Caco-2 (cell line): ENCODE data around the gene GIT2. TPM values are rescaled to one million over a fixed set of nuclear protein-coding genes. Genes with fewer than 3 reads are reported as not detected.

Source experiments
- BruUV-seq: library from RNA; stranded (reverse); fragments of 400-500 nt; replicated peaks from 2 replicates; lab custom pipeline; 2021; lab: Mats Ljungman, UMichigan
- CTCF ChIA-PET: fragments of 300-600 bp; sonication (Branson Sonifier 250); formaldehyde crosslinking; loops from one replicate; lab custom pipeline; 2022; ENCODE audit warnings: antibody characterized with exemption; lab: Charles Lee
- POLR2A ChIA-PET: fragments of 300-600 bp; sonication (Branson Sonifier 250); formaldehyde crosslinking; loops from one replicate; lab custom pipeline; 2022; ENCODE audit warnings: antibody characterized with exemption; lab: Charles Lee
- DNase-seq, 2 experiments: peaks; one replicate each; pipeline versions ENCODE4 v3.0.0 to v3.0.0-alpha.2; 2020 to 2022
- H3K27me3 ChIP-seq: replicated peaks from 2 replicates; pipeline ENCODE4 v1.6.0; 2011; ENCODE audit warnings: low read length; ENCODE audit not compliant: control insufficient read depth, insufficient read depth
- H3K36me3 ChIP-seq: 2 replicates; pipeline ENCODE4 v1.5.1; 2011; ENCODE audit warnings: low read length; ENCODE audit not compliant: control insufficient read depth, insufficient read depth
- H3K4me1 ChIP-seq: fragments of 250-450 bp; sonication (Bioruptor Pico); 2 replicates; pipeline ENCODE4 v1.5.1; 2020; ENCODE audit warnings: mild to moderate bottlenecking
- H3K4me3 ChIP-seq: 2 replicates; pipeline ENCODE4 v1.5.1; 2011; ENCODE audit warnings: low read depth, mild to moderate bottlenecking, control low read depth, low read length
- H3K9me3 ChIP-seq: fragments of 250-450 bp; sonication (Bioruptor Pico); 2 replicates; pipeline ENCODE4 v1.5.1; 2020; ENCODE audit warnings: mild to moderate bottlenecking, moderate library complexity
- H3K27ac Mint-ChIP-seq: one replicate; pipeline ENCODE4 v1.8.0; 2022; ENCODE audit warnings: mixed read lengths; ENCODE audit not compliant: unreplicated experiment
- H3K27me3 Mint-ChIP-seq: one replicate; pipeline ENCODE4 v1.8.0; 2022; ENCODE audit warnings: mixed read lengths; ENCODE audit not compliant: insufficient read depth, unreplicated experiment
- H3K36me3 Mint-ChIP-seq: one replicate; pipeline ENCODE4 v1.8.0; 2022; ENCODE audit warnings: mild to moderate bottlenecking, mixed read lengths; ENCODE audit not compliant: insufficient read depth, unreplicated experiment
- H3K4me1 Mint-ChIP-seq: one replicate; pipeline ENCODE4 v1.8.0; 2022; ENCODE audit warnings: low read depth, mixed read lengths; ENCODE audit not compliant: unreplicated experiment
- H3K4me3 Mint-ChIP-seq: one replicate; pipeline ENCODE4 v1.8.0; 2022; ENCODE audit warnings: mild to moderate bottlenecking, moderate library complexity, mixed read lengths; ENCODE audit not compliant: unreplicated experiment
- H3K9me3 Mint-ChIP-seq: one replicate; pipeline ENCODE4 v1.8.0; 2022; ENCODE audit warnings: mixed read lengths; ENCODE audit not compliant: unreplicated experiment
- intact Hi-C: fragments of 100-400 bp; cut with micrococcal nuclease; formaldehyde crosslinking; loops from one replicate; pipeline ENCODE4 v1.10.0; 2022; ENCODE audit not compliant: unreplicated experiment
- total RNA-seq: library from RNA; stranded (reverse); gene quantifications from 2 replicates; pipeline ENCODE4 v1.2.3, GENCODE V29; 2022
- TF ChIP-seq, protein P1 (sequence below), 2 experiments: fragments of 200-600 bp in 1 of 2; IDR thresholded peaks; 1 replicate in 1 of 2; 2 replicates in 1 of 2; pipeline versions ENCODE4 v1.5.1 to v1.8.0; 2011 to 2022; ENCODE audit warnings: antibody characterized with exemption in 1 of 2, control low read depth in 1 of 2, inconsistent platforms in 1 of 2, low read depth in 1 of 2, low read length in 1 of 2, mild to moderate bottlenecking in 1 of 2, moderate library complexity in 1 of 2; ENCODE audit not compliant: insufficient read depth in 1 of 2, severe bottlenecking in 1 of 2, unreplicated experiment in 1 of 2

GIT2 gene
- total RNA-seq, 1 experiment from 2014 or later: 29.3 TPM

DNA sequence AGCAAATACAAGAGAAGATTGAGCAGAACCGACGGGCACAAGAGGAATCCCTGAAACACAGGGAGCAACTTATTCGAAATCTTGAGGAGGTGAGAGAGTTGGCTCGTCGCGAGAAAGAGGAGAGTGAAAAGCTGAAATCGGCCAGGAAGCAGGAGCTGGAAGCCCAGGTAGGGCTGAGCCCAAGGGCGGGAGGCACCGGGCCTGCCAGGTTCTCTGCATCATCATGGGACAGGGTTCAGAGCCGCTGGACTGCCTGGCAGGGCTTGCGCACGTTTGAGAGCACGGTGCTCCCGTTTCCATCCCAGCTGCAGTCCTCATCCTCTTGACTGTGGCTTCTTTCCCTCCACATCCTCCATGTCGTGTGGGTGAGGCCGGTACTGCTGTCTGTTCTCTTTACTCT, 81.7 kb downstream of the GIT2 start:
- no TSS peak for BruUV-seq
- no peak for DNase-seq
- H3K4me1 Mint-ChIP-seq: no peaks in the 10 kb centered on the region
- no peaks in the 10 kb centered on the region for H3K9me3 Mint-ChIP-seq
- Histone ChIP-seq H3K27me3 (no peaks in the 10 kb centered on the region), H3K36me3 (no peaks in the 10 kb centered on the region; the same call in none of the 2 replicates), H3K4me3 (no peak overlapping the region), H3K4me1 (no peaks in the 10 kb centered on the region), H3K9me3 (no peaks in the 10 kb centered on the region)
- intact Hi-C loops: no loop called here
- no peak overlapping the region for H3K27ac Mint-ChIP-seq
- CTCF ChIA-PET: no interaction called here
- no peaks in the 10 kb centered on the region for H3K27me3 Mint-ChIP-seq
- peaks cover 32% of the 10 kb centered on the region for H3K36me3 Mint-ChIP-seq
- POLR2A ChIA-PET: interaction anchor here (0.5 kb wide), 1 partner anchor 14 kb away, joined by 3 read pairs; no protein-coding TSS in a partner anchor
- no peak overlapping the region for H3K4me3 Mint-ChIP-seq
- TF ChIP-seq, protein P1, sequence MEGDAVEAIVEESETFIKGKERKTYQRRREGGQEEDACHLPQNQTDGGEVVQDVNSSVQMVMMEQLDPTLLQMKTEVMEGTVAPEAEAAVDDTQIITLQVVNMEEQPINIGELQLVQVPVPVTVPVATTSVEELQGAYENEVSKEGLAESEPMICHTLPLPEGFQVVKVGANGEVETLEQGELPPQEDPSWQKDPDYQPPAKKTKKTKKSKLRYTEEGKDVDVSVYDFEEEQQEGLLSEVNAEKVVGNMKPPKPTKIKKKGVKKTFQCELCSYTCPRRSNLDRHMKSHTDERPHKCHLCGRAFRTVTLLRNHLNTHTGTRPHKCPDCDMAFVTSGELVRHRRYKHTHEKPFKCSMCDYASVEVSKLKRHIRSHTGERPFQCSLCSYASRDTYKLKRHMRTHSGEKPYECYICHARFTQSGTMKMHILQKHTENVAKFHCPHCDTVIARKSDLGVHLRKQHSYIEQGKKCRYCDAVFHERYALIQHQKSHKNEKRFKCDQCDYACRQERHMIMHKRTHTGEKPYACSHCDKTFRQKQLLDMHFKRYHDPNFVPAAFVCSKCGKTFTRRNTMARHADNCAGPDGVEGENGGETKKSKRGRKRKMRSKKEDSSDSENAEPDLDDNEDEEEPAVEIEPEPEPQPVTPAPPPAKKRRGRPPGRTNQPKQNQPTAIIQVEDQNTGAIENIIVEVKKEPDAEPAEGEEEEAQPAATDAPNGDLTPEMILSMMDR (IDR thresholded peaks at IDR 0.05; ENCODE audit: insufficient read depth in 1 of 2, low read depth in 1 of 2, low read length in 1 of 2, severe bottlenecking in 1 of 2, unreplicated experiment in 1 of 2): no peak

DNA sequence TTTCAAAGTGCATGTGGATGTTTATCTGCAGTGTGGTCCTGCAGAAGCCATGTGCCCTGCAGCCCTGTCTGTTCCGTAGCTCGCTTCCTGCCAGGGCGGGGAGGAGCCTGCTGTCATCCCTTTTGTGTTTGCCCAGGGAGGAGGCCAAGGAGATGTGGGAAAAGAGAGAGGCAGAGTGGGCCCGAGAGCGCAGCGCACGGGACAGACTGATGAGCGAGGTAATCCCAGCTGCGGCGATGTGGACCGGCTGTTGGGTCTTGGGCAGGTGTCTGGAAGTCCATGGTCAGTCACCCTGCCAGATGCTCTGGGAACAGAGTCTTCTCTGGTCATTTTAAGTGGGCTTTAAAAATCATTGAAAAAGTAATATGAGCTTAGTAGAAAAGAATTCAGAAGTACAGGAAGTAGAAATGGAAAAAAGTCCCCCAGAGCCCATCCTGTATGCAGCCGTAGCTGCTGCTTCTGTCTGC, 83.3 kb downstream of the GIT2 start:
- TF ChIP-seq, protein P1 (IDR thresholded peaks at IDR 0.05; ENCODE audit: insufficient read depth in 1 of 2, low read depth in 1 of 2, low read length in 1 of 2, severe bottlenecking in 1 of 2, unreplicated experiment in 1 of 2): no peak
- no TSS peak for BruUV-seq
- POLR2A ChIA-PET: no interaction called here
- Mint-ChIP-seq H3K4me1 (no peaks in the 10 kb centered on the region), H3K27me3 (no peaks in the 10 kb centered on the region), H3K27ac (no peak overlapping the region), H3K9me3 (no peaks in the 10 kb centered on the region), H3K4me3 (no peak overlapping the region), H3K36me3 (peaks cover 27% of the 10 kb centered on the region)
- CTCF ChIA-PET: no interaction called here
- DNase-seq: no peak
- H3K9me3 ChIP-seq: no peaks in the 10 kb centered on the region
- no peak overlapping the region for H3K4me3 ChIP-seq
- H3K36me3 ChIP-seq: no peaks in the 10 kb centered on the region; the same call in none of the 2 replicates
- no peaks in the 10 kb centered on the region for H3K4me1 ChIP-seq
- intact Hi-C loops: no loop called here
- no peaks in the 10 kb centered on the region for H3K27me3 ChIP-seq

DNA sequence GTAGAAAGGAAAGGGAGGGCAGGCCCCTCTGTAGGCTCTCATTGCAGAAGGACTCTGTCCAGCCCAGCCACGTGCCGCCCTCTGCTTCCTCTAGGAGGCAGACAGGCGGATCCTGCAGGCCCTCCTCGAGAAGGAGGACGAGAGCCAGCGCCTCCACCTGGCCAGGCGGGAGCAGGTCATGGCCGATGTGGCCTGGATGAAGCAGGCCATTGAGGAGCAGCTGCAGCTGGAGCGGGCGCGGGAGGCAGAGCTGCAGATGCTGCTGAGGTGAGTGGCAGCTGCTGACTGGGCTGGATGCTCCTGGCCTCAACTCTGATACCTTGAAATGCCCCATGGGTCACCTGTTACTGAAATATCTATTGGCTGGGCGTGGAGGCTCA, 85.2 kb downstream of the GIT2 start:
- BruUV-seq: no TSS peak
- POLR2A ChIA-PET: no interaction called here
- Histone ChIP-seq H3K4me3 (no peak overlapping the region), H3K4me1 (no peaks in the 10 kb centered on the region), H3K9me3 (no peaks in the 10 kb centered on the region), H3K36me3 (no peaks in the 10 kb centered on the region; the same call in 1 of the 2 replicates), H3K27me3 (no peaks in the 10 kb centered on the region)
- CTCF ChIA-PET: no interaction called here
- H3K36me3 Mint-ChIP-seq: peaks cover 44% of the 10 kb centered on the region
- no peaks in the 10 kb centered on the region for H3K27me3 Mint-ChIP-seq
- no peak overlapping the region for H3K27ac Mint-ChIP-seq
- no peaks in the 10 kb centered on the region for H3K9me3 Mint-ChIP-seq
- peak; percentile 63 to 64 for DNase-seq
- TF ChIP-seq, protein P1 (IDR thresholded peaks at IDR 0.05; ENCODE audit: insufficient read depth in 1 of 2, low read depth in 1 of 2, low read length in 1 of 2, severe bottlenecking in 1 of 2, unreplicated experiment in 1 of 2): peak; percentile 38 to 63
- no peak overlapping the region for H3K4me3 Mint-ChIP-seq
- intact Hi-C loops: no loop called here
- H3K4me1 Mint-ChIP-seq: no peaks in the 10 kb centered on the region
